ENCODE results near the gene SLIT3.

The SLIT3 gene

GRCh38 chr5:168681556-168682183, 619.3 kb downstream of the SLIT3 start:
- TF ChIP-seq CTCF (IDR thresholded peaks at IDR 0.05; ENCODE audit: insufficient read depth, missing control alignments): no peak
- no peak for FAIRE-seq
- no peak for DNase-seq (ENCODE audit: insufficient read length, low spot score)

GRCh38 chr5:168680395-168680794, 620.5 kb downstream of the SLIT3 start:
- no peak for FAIRE-seq
- no peak for TF ChIP-seq CTCF (IDR thresholded peaks at IDR 0.05; ENCODE audit: insufficient read depth, missing control alignments)
- no peak for DNase-seq (ENCODE audit: insufficient read length, low spot score)

GRCh38 chr5:168679515-168679920, 621.4 kb downstream of the SLIT3 start:
- FAIRE-seq (no peak), DNase-seq (ENCODE audit: insufficient read length, low spot score) (peak; percentile 58)
- TF ChIP-seq CTCF (IDR thresholded peaks at IDR 0.05; ENCODE audit: insufficient read depth, missing control alignments): peak; percentile 91

- DNase-seq (ENCODE audit: insufficient read length, low spot score) (no peak), FAIRE-seq (no peak)
- no peak for TF ChIP-seq CTCF (IDR thresholded peaks at IDR 0.05; ENCODE audit: insufficient read depth, missing control alignments)
These were observed 624.4 kb downstream of the SLIT3 start for GRCh38 chr5:168676501-168676900.

- DNase-seq (ENCODE audit: insufficient read length, low spot score) (no peak), FAIRE-seq (no peak)
- TF ChIP-seq CTCF (IDR thresholded peaks at IDR 0.05; ENCODE audit: insufficient read depth, missing control alignments): no peak
These were observed 625.0 kb downstream of the SLIT3 start for GRCh38 chr5:168675883-168676408.

GRCh38 chr5:168674893-168675482, 626.0 kb downstream of the SLIT3 start:
- TF ChIP-seq CTCF (IDR thresholded peaks at IDR 0.05; ENCODE audit: insufficient read depth, missing control alignments): no peak
- no peak for FAIRE-seq

GRCh38 chr5:168672888-168673287, 628.1 kb downstream of the SLIT3 start:
- TF ChIP-seq CTCF (IDR thresholded peaks at IDR 0.05; ENCODE audit: insufficient read depth, missing control alignments): no peak
- no peak for DNase-seq (ENCODE audit: insufficient read length, low spot score)
- FAIRE-seq: no peak

More at GRCh38 chr5:168674893-168675482, 626.0 kb downstream of the SLIT3 start:
- no peak for DNase-seq (ENCODE audit: insufficient read length, low spot score)

Data from D721Med (cell line).